A549 (cell line): ENCODE results near the gene ACP5.

Experiments
- BHLHE40 ChIP-seq: IDR thresholded peaks from 2 replicates; pipeline ENCODE4 v1.6.1; 2012; ENCODE audit warnings: low read depth, low read length, inconsistent platforms
- CEBPB ChIP-seq, 2 experiments: fragments of >200 bp in 1 of 2; sonication (Bioruptor Twin) in 1 of 2; formaldehyde crosslinking in 1 of 2; IDR thresholded peaks; 2 replicates each; pipeline ENCODE4 v1.6.1; 2012 to 2016
- CHD2 ChIP-seq: fragments of 150-350 bp; IDR thresholded peaks from 2 replicates; pipeline ENCODE4 v1.6.1; 2014; ENCODE audit warnings: low read length; ENCODE audit not compliant: partially characterized antibody
- JUNB ChIP-seq: fragments of >200 bp; sonication (Bioruptor Twin); formaldehyde crosslinking; IDR thresholded peaks from 2 replicates; pipeline ENCODE4 v1.6.1; 2016
- KDM1A ChIP-seq: fragments of 200-600 bp; sonication (generic); IDR thresholded peaks from 2 replicates; pipeline ENCODE4 v1.6.1; 2016; ENCODE audit warnings: low read depth, mild to moderate bottlenecking
- NFE2L2 ChIP-seq: fragments of 150-350 bp; conservative IDR thresholded peaks from 2 replicates; pipeline ENCODE4 v1.6.1; 2014; ENCODE audit warnings: low read length
- POLR2A ChIP-seq: IDR thresholded peaks from 2 replicates; pipeline ENCODE4 v1.6.1; 2012; ENCODE audit warnings: mild to moderate bottlenecking, low read length
- SMC3 ChIP-seq: fragments of >200 bp; sonication (Bioruptor Twin); formaldehyde crosslinking; IDR thresholded peaks from 3 replicates; pipeline ENCODE4 v1.6.1; 2018; ENCODE audit warnings: inconsistent platforms
- TFCP2L1 ChIP-seq: fragments of 250-450 bp; sonication (Bioruptor Pico); IDR thresholded peaks from 2 replicates; pipeline ENCODE4 v1.5.0; 2021; ENCODE audit warnings: mild to moderate bottlenecking
- TF ChIP-seq, protein P1 (sequence below): fragments of >200 bp; sonication (Bioruptor Twin); formaldehyde crosslinking; IDR thresholded peaks from 3 replicates; pipeline ENCODE4 v1.5.1; 2016
- TF ChIP-seq, protein P2 (sequence below): fragments of 200-600 bp; sonication (generic); IDR thresholded peaks from 2 replicates; pipeline ENCODE4 v1.6.1; 2016; ENCODE audit warnings: antibody characterized with exemption, mild to moderate bottlenecking, moderate library complexity
- TF ChIP-seq, protein P3 (sequence below): fragments of 150-350 bp; IDR thresholded peaks from 2 replicates; pipeline ENCODE4 v1.6.1; 2014; ENCODE audit warnings: low read depth, mild to moderate bottlenecking, low read length
- TF ChIP-seq, protein P4 (sequence below): IDR thresholded peaks from 2 replicates; pipeline ENCODE4 v1.6.1; 2012

DNA sequence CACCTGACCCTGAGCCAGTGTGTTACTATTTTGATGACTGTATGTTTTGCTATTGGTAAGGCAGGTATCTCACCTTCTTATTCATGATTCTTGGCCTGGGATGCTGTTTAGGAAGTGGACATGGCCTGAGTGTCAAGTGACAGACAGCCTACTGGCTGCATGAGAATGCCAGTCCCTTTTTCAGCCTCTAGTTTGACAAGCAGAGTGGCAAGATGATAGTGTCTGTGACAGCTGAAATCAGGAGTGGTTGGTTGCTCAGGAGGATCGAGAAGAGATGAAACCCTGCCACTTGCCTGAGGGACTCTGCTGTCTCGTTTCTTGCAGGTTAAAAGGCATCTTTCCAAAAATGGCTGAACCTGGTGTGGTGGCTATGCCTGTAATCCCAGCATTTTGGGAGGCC, 11.3 kb downstream of the ACP5 start:
- TF ChIP-seq, protein P1, sequence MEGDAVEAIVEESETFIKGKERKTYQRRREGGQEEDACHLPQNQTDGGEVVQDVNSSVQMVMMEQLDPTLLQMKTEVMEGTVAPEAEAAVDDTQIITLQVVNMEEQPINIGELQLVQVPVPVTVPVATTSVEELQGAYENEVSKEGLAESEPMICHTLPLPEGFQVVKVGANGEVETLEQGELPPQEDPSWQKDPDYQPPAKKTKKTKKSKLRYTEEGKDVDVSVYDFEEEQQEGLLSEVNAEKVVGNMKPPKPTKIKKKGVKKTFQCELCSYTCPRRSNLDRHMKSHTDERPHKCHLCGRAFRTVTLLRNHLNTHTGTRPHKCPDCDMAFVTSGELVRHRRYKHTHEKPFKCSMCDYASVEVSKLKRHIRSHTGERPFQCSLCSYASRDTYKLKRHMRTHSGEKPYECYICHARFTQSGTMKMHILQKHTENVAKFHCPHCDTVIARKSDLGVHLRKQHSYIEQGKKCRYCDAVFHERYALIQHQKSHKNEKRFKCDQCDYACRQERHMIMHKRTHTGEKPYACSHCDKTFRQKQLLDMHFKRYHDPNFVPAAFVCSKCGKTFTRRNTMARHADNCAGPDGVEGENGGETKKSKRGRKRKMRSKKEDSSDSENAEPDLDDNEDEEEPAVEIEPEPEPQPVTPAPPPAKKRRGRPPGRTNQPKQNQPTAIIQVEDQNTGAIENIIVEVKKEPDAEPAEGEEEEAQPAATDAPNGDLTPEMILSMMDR, result no peak
- no peak for TF ChIP-seq POLR2A
- no peak for TF ChIP-seq CHD2
- no peak for TF ChIP-seq SMC3
- TF ChIP-seq NFE2L2, result no peak
- TF ChIP-seq, protein P2, sequence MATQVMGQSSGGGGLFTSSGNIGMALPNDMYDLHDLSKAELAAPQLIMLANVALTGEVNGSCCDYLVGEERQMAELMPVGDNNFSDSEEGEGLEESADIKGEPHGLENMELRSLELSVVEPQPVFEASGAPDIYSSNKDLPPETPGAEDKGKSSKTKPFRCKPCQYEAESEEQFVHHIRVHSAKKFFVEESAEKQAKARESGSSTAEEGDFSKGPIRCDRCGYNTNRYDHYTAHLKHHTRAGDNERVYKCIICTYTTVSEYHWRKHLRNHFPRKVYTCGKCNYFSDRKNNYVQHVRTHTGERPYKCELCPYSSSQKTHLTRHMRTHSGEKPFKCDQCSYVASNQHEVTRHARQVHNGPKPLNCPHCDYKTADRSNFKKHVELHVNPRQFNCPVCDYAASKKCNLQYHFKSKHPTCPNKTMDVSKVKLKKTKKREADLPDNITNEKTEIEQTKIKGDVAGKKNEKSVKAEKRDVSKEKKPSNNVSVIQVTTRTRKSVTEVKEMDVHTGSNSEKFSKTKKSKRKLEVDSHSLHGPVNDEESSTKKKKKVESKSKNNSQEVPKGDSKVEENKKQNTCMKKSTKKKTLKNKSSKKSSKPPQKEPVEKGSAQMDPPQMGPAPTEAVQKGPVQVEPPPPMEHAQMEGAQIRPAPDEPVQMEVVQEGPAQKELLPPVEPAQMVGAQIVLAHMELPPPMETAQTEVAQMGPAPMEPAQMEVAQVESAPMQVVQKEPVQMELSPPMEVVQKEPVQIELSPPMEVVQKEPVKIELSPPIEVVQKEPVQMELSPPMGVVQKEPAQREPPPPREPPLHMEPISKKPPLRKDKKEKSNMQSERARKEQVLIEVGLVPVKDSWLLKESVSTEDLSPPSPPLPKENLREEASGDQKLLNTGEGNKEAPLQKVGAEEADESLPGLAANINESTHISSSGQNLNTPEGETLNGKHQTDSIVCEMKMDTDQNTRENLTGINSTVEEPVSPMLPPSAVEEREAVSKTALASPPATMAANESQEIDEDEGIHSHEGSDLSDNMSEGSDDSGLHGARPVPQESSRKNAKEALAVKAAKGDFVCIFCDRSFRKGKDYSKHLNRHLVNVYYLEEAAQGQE, result no peak
- TF ChIP-seq, protein P3, sequence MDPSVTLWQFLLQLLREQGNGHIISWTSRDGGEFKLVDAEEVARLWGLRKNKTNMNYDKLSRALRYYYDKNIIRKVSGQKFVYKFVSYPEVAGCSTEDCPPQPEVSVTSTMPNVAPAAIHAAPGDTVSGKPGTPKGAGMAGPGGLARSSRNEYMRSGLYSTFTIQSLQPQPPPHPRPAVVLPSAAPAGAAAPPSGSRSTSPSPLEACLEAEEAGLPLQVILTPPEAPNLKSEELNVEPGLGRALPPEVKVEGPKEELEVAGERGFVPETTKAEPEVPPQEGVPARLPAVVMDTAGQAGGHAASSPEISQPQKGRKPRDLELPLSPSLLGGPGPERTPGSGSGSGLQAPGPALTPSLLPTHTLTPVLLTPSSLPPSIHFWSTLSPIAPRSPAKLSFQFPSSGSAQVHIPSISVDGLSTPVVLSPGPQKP, result no peak
- TF ChIP-seq KDM1A, result no peak
- TF ChIP-seq CEBPB (IDR thresholded peaks at IDR 0.05), result no peak
- no peak for TF ChIP-seq JUNB
- TF ChIP-seq TFCP2L1 (CRISPR knock-in tag), result no peak
- TF ChIP-seq, protein P4, sequence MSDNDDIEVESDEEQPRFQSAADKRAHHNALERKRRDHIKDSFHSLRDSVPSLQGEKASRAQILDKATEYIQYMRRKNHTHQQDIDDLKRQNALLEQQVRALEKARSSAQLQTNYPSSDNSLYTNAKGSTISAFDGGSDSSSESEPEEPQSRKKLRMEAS, result no peak
- TF ChIP-seq BHLHE40, result no peak
